RWPE1 (cell line): ENCODE measurements around the gene MRPS34.

Experiments used
- CTCF ChIA-PET: fragments of 350-600 bp; sonication (Branson Sonifier 250); formaldehyde crosslinking; extraction: SDS; loops from one replicate; lab custom pipeline; 2021; lab: Yijun Ruan, JAX
- POLR2A ChIA-PET: fragments of 400-600 bp; formaldehyde crosslinking; extraction: SDS; loops from one replicate; lab custom pipeline; 2020; ENCODE audit warnings: antibody characterized with exemption; ENCODE audit not compliant: low non-redundant PET; lab: Yijun Ruan, JAX
- DNase-seq: peaks from one replicate; pipeline ENCODE4 v3.0.0; 2012; ENCODE audit warnings: low spot score
- H3K27ac ChIP-seq: fragments of 450-650 bp; 2 replicates; pipeline ENCODE4 v1.5.1; 2017
- TF ChIP-seq, protein P1 (sequence below): fragments of 450-650 bp; conservative IDR thresholded peaks from 2 replicates; pipeline ENCODE4 v1.5.1; 2017; ENCODE audit warnings: low read depth, mild to moderate bottlenecking

Gene MRPS34

GRCh38 chr16:1768767-1769401 lies 4.0 kb downstream of the MRPS34 start:
- ChIA-PET POLR2A (interaction anchor here (0.5 kb wide), 1 partner anchor 63 kb away, joined by 6 read pairs; the partner anchor contains the start of gene MAPK8IP3), CTCF (no interaction called here)
- DNase-seq: no peak
- peak overlapping the region; percentile 92 for H3K27ac ChIP-seq
- TF ChIP-seq, protein P1, sequence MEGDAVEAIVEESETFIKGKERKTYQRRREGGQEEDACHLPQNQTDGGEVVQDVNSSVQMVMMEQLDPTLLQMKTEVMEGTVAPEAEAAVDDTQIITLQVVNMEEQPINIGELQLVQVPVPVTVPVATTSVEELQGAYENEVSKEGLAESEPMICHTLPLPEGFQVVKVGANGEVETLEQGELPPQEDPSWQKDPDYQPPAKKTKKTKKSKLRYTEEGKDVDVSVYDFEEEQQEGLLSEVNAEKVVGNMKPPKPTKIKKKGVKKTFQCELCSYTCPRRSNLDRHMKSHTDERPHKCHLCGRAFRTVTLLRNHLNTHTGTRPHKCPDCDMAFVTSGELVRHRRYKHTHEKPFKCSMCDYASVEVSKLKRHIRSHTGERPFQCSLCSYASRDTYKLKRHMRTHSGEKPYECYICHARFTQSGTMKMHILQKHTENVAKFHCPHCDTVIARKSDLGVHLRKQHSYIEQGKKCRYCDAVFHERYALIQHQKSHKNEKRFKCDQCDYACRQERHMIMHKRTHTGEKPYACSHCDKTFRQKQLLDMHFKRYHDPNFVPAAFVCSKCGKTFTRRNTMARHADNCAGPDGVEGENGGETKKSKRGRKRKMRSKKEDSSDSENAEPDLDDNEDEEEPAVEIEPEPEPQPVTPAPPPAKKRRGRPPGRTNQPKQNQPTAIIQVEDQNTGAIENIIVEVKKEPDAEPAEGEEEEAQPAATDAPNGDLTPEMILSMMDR: no peak

- no peak overlapping the region; the same call in 1 of the 2 replicates for H3K27ac ChIP-seq
- CTCF ChIA-PET: no interaction called here
- TF ChIP-seq, protein P1: no peak
- POLR2A ChIA-PET: no interaction called here
- DNase-seq: no peak
Measured at GRCh38 chr16:1768061-1768766, 4.7 kb downstream of the MRPS34 start.

DNA sequence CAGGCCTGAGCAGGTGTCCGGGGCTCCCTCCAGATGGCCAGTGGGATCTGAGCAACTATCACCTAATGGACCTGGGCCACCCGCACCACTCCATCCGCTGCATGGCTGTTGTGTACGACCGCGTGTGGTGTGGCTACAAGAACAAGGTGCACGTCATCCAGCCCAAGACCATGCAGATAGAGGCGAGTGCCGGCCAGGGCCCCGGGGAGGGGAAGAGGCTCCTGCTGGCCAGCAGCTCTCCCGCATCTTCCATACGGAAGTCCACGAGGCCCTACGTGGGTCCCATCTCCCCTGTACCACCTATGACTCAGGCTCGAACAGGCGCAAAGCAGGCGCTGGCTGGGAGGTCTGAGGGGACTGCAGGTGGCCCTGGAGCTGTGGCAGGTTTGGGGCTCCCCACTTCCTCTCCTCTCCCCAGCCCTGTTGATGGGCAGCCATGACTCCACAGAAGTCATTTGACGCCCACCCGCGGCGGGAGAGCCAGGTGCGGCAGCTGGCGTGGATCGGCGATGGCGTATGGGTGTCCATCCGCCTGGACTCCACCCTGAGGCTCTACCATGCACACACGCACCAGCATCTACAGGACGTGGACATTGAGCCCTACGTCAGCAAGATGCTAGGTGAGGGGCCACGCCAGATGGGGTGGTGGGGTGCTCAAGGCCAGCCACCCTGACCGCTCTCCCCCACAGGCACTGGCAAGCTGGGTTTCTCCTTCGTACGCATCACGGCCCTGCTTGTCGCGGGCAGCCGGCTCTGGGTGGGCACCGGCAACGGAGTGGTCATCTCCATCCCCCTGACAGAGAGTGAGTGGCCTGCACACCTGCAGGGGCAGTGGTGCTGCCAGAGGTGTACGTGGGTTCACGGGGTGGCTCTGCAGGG lies 5.6 kb downstream of the MRPS34 start:
- ChIA-PET POLR2A (no interaction called here), CTCF (no interaction called here)
- TF ChIP-seq, protein P1: no peak
- no peak for DNase-seq
- peak overlapping the region; percentile 37 for H3K27ac ChIP-seq

DNA sequence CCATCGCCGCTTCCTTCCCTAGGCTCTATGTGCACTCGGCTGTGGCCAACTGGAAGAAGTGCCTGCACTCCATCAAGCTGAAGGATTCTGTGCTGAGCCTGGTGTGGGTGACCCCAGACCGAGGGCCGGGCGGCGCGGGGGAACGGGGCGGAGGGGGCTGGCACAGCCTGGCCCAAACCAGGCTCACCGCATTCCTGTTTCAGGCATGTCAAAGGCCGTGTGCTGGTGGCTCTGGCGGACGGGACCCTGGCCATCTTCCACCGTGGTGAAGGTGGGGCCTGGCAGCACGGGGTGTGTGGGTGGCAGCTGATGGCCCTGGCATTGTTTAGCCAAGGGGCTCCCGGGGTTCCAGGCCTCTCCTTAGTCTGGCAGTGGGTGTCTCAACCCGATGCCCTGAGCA lies 6.2 kb downstream of the MRPS34 start:
- DNase-seq: no peak
- H3K27ac ChIP-seq: peak overlapping the region; percentile 37
- CTCF ChIA-PET: interaction anchor here (0.6 kb wide), 1 partner anchor 43 kb away, joined by 3 read pairs; no protein-coding TSS in a partner anchor
- TF ChIP-seq, protein P1: no peak
- POLR2A ChIA-PET: no interaction called here

DNA sequence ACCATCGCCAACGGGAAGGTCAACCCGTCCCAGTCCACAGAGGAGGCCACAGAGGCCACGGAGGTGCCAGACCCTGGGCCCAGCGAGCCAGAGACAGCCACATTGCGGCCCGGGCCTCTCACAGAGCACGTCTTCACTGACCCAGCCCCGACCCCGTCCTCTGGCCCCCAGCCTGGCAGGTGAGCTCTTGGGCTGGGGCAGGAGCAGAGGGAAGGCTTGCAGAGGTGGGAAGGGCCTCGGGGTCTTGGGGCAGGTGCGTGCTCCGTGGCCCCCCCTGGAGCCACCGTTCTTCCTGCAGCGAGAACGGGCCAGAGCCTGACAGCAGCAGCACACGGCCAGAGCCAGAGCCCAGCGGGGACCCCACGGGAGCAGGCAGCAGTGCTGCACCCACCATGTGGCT lies 6.7 kb downstream of the MRPS34 start:
- ChIA-PET CTCF (interaction anchor here (0.6 kb wide), 1 partner anchor 42 kb away, joined by 3 read pairs; no protein-coding TSS in a partner anchor), POLR2A (no interaction called here)
- DNase-seq: no peak
- TF ChIP-seq, protein P1: no peak
- H3K27ac ChIP-seq: peak overlapping the region; percentile 37; the same call in 1 of the 2 replicates

DNA sequence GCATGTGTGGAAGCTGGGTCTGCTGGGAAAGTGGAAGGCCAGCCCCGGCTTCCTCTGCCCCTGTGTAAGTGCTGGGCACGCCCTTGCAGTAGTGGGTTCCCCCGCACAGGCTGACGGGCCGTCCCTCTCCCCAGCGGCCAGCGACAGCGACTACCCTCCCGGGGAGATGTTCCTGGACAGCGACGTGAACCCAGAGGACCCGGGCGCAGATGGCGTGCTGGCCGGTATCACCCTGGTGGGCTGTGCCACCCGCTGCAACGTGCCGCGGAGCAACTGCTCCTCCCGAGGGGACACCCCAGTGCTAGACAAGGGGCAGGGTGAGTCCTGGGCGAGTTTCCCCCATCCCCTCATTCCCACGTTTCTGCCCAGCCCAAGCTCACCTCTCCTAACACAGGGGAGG lies 7.1 kb downstream of the MRPS34 start:
- POLR2A ChIA-PET: no interaction called here

More for the DNA sequence above, 7.1 kb downstream of the MRPS34 start:
- H3K27ac ChIP-seq: peak overlapping the region; percentile 37; the same call in 1 of the 2 replicates
- CTCF ChIA-PET: interaction anchor here (1.0 kb wide), 1 partner anchor 60 kb away, joined by 4 read pairs; the partner anchor contains the start of gene MAPK8IP3
- no peak for DNase-seq
- TF ChIP-seq, protein P1: no peak
